Right hindlimb (tissue), 1 donor: ENCODE results near the gene CARD14.

Experiments
- DNase-seq: peaks from one replicate; pipeline ENCODE4 v3.0.0-alpha.2; 2018

CARD14 gene

DNA sequence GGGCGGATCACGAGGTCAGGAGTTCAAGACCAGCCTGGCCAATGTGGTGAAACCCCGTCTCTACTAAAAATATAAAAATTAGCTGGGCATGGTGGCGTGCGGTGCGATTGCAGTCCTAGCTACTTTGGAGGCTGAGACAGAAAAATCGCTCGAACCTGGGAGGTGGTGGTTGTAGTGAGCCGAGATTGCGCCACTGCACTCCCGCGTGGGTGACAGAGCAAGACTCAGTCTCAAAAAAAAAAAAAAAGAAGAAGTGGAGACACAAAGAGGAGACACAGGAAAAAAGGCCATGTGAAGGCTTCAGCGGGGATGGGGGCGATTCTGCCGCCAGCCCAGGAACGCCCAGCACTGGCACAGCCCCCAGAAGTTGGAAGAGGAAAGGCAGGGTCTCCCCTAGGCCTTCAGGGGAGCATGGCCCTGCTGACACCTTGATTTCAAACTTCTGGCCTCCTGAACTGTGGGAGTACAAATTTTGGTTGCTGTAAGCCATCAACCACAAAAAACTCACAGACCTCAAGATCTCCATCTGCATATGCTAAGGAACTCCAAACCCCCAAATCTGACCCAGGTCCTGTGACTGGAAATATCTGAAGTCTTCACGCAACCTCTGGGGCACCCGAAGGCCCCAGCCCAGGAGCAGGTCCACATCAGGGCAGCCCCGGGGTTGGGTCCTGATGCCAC, 43.3 kb downstream of the CARD14 start:
- DNase-seq, result no peak

DNA sequence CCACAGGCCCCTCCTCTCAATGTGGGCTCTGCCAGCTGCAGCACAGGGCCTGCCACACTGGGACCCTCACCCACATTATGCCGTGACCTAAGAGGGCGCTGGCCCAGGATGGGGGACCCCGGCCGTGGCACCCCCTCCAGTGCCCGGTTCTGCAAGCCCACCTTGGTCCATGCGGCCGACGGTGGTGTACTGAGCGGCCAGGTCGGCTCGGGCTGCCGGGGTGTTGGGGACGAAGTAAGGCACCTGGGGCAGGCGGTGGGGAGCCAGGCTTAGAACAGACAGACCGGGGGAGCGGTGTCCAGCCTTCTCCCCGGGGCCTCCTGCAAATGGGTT, 43.8 kb downstream of the CARD14 start:
- DNase-seq, result no peak

GRCh38 chr17:80214012-80214877, 44.4 kb downstream of the CARD14 start:
- no peak for DNase-seq

- no peak for DNase-seq
Measured at GRCh38 chr17:80214878-80215210, 45.0 kb downstream of the CARD14 start.

GRCh38 chr17:80216473-80217456, 46.9 kb downstream of the CARD14 start:
- DNase-seq, result no peak

DNA sequence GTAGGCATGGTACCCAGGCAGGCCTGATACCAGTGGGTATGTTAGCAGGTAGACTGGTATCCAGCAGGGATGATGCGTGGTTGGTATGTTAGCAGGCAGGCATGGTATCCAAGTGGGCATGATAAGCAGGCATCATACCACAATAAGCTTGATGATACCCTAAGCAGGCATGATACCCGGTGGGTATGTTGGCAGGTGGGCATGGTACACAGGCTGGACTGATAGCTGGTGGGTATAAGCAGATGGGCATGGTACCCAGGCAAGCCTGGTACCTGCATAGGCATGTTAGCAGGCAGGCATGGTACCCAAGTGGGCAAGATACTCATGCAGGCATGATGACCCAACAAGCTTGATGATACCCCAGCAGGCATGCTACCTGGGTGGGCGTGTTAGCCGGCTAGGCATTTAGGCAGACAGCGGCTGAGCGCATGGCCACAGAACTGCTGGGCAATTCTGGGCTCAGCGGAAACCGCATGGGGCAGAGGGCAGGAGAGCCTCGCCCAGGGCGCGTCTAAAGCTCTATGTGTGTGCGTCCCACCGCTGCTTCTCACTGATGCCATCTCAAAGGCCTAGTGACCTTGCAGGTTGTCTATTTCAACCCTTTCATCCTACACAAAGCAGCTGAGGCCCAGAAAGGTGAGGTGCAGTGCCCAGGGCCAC, 48.0 kb downstream of the CARD14 start:
- no peak for DNase-seq

GRCh38 chr17:80218391-80218790, 48.6 kb downstream of the CARD14 start:
- no peak for DNase-seq

- DNase-seq, result peak; percentile 71
Measured at GRCh38 chr17:80219013-80219762, 49.4 kb downstream of the CARD14 start.

- DNase-seq, result no peak
Measured at GRCh38 chr17:80219763-80220053, 49.9 kb downstream of the CARD14 start.

DNA sequence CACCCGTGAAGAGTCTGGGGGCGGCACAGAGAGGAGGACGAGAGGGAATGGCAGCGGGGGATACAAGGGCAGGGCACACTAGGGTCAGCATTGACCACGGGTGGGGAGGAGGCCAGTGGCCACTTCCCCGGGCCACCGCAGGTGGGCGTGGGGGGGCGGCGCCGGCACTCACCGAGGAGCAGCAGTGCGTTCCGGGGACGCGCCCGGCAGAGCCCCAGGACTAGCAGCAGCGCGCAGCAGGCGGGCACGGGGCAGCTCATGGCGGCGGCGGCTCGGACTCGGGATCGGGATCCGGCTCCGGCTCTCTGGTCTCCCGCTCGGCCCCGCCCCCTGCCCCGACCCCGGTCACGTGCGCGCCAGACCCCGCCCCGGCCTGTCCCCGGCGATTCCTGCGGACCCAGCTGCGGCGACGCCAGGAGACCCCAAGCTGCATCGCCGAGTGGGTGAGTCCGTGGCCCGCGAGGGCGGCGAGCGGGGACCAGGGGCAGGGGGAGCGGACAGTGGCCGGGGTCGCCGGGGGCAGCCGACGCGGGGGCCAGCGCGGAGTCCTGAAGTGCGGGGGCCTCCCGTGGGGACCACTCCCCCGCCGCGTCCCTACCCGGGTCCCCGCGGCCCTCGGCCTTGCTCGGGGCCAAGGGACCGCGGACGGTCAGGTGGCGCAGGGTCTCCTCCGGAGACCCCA, 50.4 kb downstream of the CARD14 start, which contains the start of the genes SGSH and SLC26A11:
SGSH (minus strand) TSS at position 280 of the 682 bp plus-strand sequence; CDS start at position 260, 20 bp downstream.
SLC26A11 (plus strand) TSS at position 374 of the 682 bp plus-strand sequence. CDS start 1,134 bp downstream, outside the sequence.
- DNase-seq, result peak; percentile 86

GRCh38 chr17:80220736-80221215, 50.9 kb downstream of the CARD14 start:
- DNase-seq, result peak; percentile 35

- DNase-seq, result no peak
Measured at GRCh38 chr17:80221351-80222105, 51.7 kb downstream of the CARD14 start.

DNA sequence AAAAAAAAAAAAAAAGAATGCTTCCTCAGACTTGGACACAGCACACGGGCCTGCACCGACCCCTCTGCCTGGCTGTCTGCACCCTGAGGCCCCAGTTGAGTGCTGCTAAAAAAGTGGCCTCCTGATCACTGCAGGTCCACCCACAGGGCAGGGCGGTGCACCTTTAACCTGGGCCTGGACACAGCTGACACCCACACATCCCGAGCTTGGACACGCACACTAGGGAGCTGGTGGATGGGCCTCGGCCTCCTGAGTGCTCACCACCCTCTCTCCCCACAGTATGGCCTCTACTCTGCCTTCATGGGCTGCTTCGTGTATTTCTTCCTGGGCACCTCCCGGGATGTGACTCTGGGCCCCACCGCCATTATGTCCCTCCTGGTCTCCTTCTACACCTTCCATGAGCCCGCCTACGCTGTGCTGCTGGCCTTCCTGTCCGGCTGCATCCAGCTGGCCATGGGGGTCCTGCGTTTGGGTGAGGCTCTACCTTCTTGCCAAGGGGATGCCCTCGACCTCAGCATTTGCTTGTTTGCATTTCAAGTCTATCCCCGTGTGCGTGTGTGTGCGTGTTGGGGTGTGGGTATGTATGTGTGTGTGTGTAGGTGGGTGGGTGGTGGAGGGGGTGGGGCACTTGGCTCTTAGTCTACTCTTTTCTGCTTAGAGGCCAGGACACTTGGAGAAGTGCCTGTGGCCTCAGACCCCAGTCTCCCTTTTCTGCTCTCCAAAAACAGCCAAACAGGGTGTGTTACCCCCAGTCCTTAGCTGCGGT, 52.7 kb downstream of the CARD14 start:
- DNase-seq, result no peak

- no peak for DNase-seq
Measured at GRCh38 chr17:80223142-80223815, 53.4 kb downstream of the CARD14 start.

DNA sequence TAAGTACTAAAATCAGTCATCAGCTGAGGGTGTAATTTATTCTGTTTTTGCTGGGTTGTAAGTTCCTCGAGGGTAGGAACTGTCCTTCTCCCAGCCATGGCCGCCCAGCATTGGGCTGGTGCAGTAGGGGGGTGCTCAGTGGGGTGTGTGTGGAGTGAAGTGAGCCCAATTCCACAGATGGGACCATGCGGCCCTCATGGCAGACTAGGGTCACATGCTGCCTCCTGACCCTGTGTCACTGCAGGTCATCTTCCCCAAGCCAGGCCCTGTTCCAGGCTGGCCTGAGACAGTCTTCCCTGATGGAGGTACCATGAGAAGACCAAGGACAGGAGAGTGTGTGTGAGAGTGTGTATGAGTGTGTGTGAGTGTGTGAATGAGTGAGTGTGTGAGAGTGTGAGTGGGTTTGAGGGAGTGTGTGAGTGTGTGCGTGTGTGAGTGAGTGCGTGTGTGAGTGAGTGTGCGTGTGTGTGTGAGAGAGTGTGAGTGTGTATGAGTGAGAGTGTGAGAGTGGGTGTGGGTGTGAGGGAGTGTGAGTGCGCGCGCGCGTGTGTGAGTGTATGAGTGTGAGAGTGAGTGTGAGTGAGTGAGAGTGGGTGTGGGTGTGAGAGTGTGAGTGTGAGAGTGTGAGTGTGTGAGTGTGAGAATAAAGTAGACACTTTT, 54.1 kb downstream of the CARD14 start:
- DNase-seq, result no peak

DNA sequence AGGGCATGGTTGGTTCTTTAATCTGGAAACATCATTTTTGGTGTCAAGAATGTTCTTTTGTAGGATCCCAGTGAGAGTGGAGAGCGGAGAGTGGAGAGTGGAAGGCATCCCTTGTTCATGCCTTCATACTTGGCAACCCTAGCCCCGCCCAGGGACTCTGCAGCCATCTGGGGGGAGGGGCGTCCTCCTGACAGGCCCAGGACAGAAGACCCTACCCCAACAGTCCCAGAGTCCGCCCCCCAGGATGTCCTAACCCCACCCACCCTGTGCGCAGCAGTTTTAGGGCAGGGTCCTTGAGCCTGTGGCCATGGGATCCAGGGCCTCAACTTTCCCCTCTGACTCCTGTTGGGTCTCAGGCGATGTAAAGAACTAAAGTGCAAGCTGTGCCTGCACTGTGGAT, 54.9 kb downstream of the CARD14 start:
- DNase-seq, result no peak

- DNase-seq, result no peak
Measured at GRCh38 chr17:80225230-80225629, 55.4 kb downstream of the CARD14 start.

DNA sequence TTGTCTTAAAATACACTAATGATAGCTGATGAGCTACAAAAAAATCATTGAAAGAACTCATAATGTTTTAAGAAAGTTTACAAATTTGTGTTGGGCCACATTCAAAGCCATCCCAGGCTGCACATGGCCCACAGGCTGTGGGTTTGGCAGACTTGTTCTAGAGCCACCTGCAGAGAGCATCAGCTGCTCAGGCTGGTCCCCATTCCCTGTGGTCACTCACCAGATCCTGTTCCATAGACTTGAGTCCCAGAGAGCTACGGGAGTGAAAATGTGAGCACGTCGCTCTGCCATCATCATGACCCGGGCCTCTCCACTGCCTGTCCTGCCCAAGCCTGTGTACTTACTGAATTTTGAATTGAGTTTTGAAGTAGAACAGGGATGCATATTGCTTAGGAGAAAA, 57.3 kb downstream of the CARD14 start:
- DNase-seq, result no peak
